ENCODE data around the gene ELAC1. TPM values are rescaled to one million over a fixed set of nuclear protein-coding genes. Genes with fewer than 3 reads are reported as not detected.
A peak's percentile ranks its signal among the peaks of the same experiment; 100 is the strongest.

ELAC1 gene
- total RNA-seq, 1 experiment from 2014 or later, result 4.9 TPM

- Histone ChIP-seq H3K4me3 (ENCODE audit: insufficient read depth, low read depth, low read length) (no peak overlapping the region), H3K27me3 (ENCODE audit: control insufficient read depth, insufficient read depth, low read length) (no peaks in the 10 kb centered on the region), H3K36me3 (replicated peaks; ENCODE audit: control insufficient read depth, insufficient read depth, low read length) (no peaks in the 10 kb centered on the region)
- peak; percentile 57 for DNase-seq
Measured at GRCh38 chr18:51017140-51017879, 49.5 kb downstream of the ELAC1 start.

- Histone ChIP-seq H3K36me3 (replicated peaks; ENCODE audit: control insufficient read depth, insufficient read depth, low read length) (no peaks in the 10 kb centered on the region; the same call in 1 of the 2 replicates), H3K27me3 (ENCODE audit: control insufficient read depth, insufficient read depth, low read length) (no peaks in the 10 kb centered on the region), H3K4me3 (ENCODE audit: insufficient read depth, low read depth, low read length) (no peak overlapping the region)
- DNase-seq, result no peak
Measured at GRCh38 chr18:51020536-51020935, 52.7 kb downstream of the ELAC1 start.

GRCh38 chr18:51021226-51021965 is 53.6 kb downstream of the ELAC1 start:
- Histone ChIP-seq H3K36me3 (replicated peaks; ENCODE audit: control insufficient read depth, insufficient read depth, low read length) (no peaks in the 10 kb centered on the region; the same call in 1 of the 2 replicates), H3K27me3 (ENCODE audit: control insufficient read depth, insufficient read depth, low read length) (no peaks in the 10 kb centered on the region), H3K4me3 (ENCODE audit: insufficient read depth, low read depth, low read length) (no peak overlapping the region)
- DNase-seq, result no peak

- Histone ChIP-seq H3K27me3 (ENCODE audit: control insufficient read depth, insufficient read depth, low read length) (no peaks in the 10 kb centered on the region), H3K36me3 (replicated peaks; ENCODE audit: control insufficient read depth, insufficient read depth, low read length) (no peaks in the 10 kb centered on the region; the same call in 1 of the 2 replicates), H3K4me3 (ENCODE audit: insufficient read depth, low read depth, low read length) (no peak overlapping the region)
- DNase-seq, result no peak
Measured at GRCh38 chr18:51025512-51025911, 57.7 kb downstream of the ELAC1 start.

- H3K4me3 ChIP-seq (ENCODE audit: insufficient read depth, low read depth, low read length), result no peak overlapping the region
- DNase-seq, result peak; percentile 30
Measured at GRCh38 chr18:51028201-51028805, 60.5 kb downstream of the ELAC1 start.

GRCh38 chr18:51029378-51029693 is 61.5 kb downstream of the ELAC1 start:
- DNase-seq, result no peak
- Histone ChIP-seq H3K27me3 (ENCODE audit: control insufficient read depth, insufficient read depth, low read length) (no peaks in the 10 kb centered on the region), H3K4me3 (ENCODE audit: insufficient read depth, low read depth, low read length) (peak overlapping the region; percentile 80), H3K36me3 (replicated peaks; ENCODE audit: control insufficient read depth, insufficient read depth, low read length) (no peaks in the 10 kb centered on the region; the same call in 1 of the 2 replicates)

More at GRCh38 chr18:51028201-51028805, 60.5 kb downstream of the ELAC1 start:
- no peaks in the 10 kb centered on the region for H3K27me3 ChIP-seq (ENCODE audit: control insufficient read depth, insufficient read depth, low read length)
- no peaks in the 10 kb centered on the region; the same call in 1 of the 2 replicates for H3K36me3 ChIP-seq (replicated peaks; ENCODE audit: control insufficient read depth, insufficient read depth, low read length)

- Histone ChIP-seq H3K27me3 (ENCODE audit: control insufficient read depth, insufficient read depth, low read length) (no peaks in the 10 kb centered on the region), H3K4me3 (ENCODE audit: insufficient read depth, low read depth, low read length) (peak within 1 kb of the TSS; percentile 80), H3K36me3 (replicated peaks; ENCODE audit: control insufficient read depth, insufficient read depth, low read length) (no peaks in the 10 kb centered on the region; the same call in 1 of the 2 replicates)
- DNase-seq, result peak; percentile 97
Measured at GRCh38 chr18:51029694-51030536, 62.1 kb downstream of the ELAC1 start, which contains the start of gene SMAD4. SMAD4 (plus strand) TSS chr18:51030213; CDS start chr18:51047047, 16,834 bp downstream.

GRCh38 chr18:51030537-51031258 is 62.9 kb downstream of the ELAC1 start:
- DNase-seq, result peak; percentile 90
- H3K36me3 ChIP-seq (replicated peaks; ENCODE audit: control insufficient read depth, insufficient read depth, low read length), result no peaks in the 10 kb centered on the region; the same call in 1 of the 2 replicates
- no peaks in the 10 kb centered on the region for H3K27me3 ChIP-seq (ENCODE audit: control insufficient read depth, insufficient read depth, low read length)
- H3K4me3 ChIP-seq (ENCODE audit: insufficient read depth, low read depth, low read length), result peak overlapping the region; percentile 80

GRCh38 chr18:51032193-51032592 is 64.4 kb downstream of the ELAC1 start:
- DNase-seq, result no peak
- no peaks in the 10 kb centered on the region for H3K27me3 ChIP-seq (ENCODE audit: control insufficient read depth, insufficient read depth, low read length)
- no peak overlapping the region for H3K4me3 ChIP-seq (ENCODE audit: insufficient read depth, low read depth, low read length)
- H3K36me3 ChIP-seq (replicated peaks; ENCODE audit: control insufficient read depth, insufficient read depth, low read length), result no peaks in the 10 kb centered on the region; the same call in 1 of the 2 replicates

GRCh38 chr18:51037230-51037629 is 69.4 kb downstream of the ELAC1 start:
- no peak for DNase-seq
- Histone ChIP-seq H3K27me3 (ENCODE audit: control insufficient read depth, insufficient read depth, low read length) (no peaks in the 10 kb centered on the region), H3K36me3 (replicated peaks; ENCODE audit: control insufficient read depth, insufficient read depth, low read length) (no peaks in the 10 kb centered on the region; the same call in 1 of the 2 replicates), H3K4me3 (ENCODE audit: insufficient read depth, low read depth, low read length) (no peak overlapping the region)

Other genes starting within 250 kb of the ELAC1 start
- gene MRO, start 148.0 kb upstream of the ELAC1 start, total RNA-seq (2014; rRNA removed; shearing (Covaris generic)), result 1.1 and 1.7 TPM in 2 replicates
- gene ME2, start 88.9 kb upstream of the ELAC1 start, total RNA-seq (2014; rRNA removed; shearing (Covaris generic)), result 86.0 and 113 TPM in 2 replicates
- 140 and 154 TPM in 2 replicates for gene SMAD4, start 62.2 kb downstream of the ELAC1 start, total RNA-seq (2014; rRNA removed; shearing (Covaris generic))
- 69.8 and 73.7 TPM in 2 replicates for gene MEX3C, start 229.6 kb downstream of the ELAC1 start, total RNA-seq (2014; rRNA removed; shearing (Covaris generic))

Measured in H7 (cell line).